ENCODE data around the gene TWNK.

TWNK gene

DNA sequence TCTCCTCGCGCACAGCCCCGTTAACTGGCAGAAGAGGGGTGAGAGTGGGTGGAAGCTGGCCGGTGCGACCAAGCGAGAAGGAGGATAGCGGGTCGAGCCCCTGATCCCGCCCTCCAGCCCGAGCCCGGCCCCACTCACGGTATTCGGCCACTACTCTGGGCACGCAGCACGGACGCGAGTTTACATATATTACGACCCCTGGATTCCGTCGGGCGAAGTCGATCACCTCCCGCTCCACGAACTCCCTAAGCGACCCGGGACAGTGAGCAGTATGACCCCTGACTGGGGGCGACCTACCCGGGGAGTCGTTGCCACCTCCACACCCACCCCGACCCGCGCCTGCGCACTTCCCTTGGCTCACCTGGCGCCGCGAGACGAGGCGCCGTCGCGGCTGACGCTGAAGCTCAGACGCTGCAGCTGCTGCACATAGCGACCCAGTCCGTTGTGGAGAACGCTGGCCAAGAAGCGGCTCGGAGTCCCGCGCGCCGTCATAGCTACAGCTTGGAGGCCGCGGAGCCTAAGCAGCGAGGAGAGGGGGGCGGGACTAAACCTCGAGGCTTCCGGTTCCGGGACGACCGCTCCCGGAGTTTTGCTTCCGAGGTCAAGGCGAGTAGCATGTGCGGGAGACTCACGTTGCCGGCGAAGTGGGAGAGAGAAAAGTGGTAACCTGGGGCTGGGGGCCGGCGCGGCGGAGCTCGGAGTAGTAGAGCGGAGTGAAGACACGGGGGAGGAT, at the start of gene TWNK, which contains the start of gene MRPL43:
Gene TWNK (plus strand): TSS at position 592 of the 733 bp plus-strand sequence. CDS start 668 bp downstream, outside the sequence.
Gene MRPL43 (minus strand): TSS at position 546 of the 733 bp plus-strand sequence. CDS start 54 bp downstream, at position 492.
- peak; percentile 80 for DNase-seq (ENCODE audit: low read depth, low spot score)

DNA sequence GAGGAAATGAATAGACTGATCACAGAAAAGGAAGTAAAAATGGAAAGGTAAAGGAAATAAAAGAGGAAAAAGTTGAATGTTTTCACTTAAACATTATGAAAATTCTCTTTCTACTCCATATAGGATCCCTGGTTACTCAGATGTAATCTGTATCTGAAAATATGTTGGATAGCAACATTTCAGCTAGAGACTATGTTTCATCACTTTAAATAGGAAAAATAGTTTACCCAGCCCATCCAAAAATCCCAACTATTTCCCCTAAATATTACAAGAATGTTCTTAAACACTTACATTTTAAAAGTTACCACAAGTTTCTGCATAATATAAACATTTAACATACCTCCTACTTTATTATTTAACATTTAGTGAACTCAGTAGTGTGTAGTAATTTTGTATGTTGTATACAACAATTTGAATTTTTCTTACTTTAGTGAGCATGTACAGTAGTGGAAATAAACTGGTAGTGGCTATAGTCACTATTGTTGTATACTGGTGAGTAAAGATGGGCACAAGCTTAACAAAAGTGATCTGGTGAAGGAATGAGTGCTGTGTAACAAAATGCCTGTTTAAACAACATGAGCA, 47.5 kb upstream of the TWNK start:
- DNase-seq (ENCODE audit: low read depth, low spot score), result no peak

DNA sequence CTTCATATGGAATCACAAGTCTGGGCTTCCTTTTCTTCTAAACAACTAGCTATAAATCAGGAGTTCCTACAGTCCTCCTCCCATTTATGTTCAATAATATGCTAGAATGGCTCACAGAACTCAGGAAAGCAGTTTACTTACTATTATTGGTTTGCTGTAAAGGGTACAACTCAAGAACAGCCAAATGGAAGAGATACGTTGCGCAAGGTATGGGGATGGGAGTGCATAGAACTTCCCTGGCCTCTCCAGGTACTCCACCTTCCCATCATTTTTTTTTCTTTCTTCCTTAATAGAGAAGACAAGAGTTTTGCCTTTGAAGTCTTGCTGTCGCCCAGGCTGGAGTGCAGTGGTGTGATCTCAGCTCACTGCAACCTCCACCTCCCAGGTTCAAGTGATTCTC, 45.1 kb upstream of the TWNK start:
- no peak for DNase-seq (ENCODE audit: low read depth, low spot score)

DNA sequence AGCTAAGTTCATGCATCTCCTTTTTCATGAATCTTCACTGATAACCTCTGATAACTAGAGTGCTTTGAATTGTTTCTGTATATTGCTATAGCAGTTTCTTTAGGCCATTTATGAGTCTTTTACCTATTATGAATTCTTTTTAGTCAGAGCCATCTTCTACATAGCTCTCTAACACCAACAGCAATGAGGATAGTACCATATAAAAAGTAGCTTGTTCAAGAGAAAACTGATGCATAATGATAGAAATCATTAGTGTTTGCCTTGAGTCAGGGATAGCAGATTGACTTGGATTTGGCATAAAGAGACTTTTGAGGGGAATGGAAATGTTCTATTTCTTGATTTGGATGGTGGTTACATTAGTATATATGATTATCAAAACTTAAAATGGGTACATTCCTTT, 43.8 kb upstream of the TWNK start:
- DNase-seq (ENCODE audit: low read depth, low spot score), result no peak

DNA sequence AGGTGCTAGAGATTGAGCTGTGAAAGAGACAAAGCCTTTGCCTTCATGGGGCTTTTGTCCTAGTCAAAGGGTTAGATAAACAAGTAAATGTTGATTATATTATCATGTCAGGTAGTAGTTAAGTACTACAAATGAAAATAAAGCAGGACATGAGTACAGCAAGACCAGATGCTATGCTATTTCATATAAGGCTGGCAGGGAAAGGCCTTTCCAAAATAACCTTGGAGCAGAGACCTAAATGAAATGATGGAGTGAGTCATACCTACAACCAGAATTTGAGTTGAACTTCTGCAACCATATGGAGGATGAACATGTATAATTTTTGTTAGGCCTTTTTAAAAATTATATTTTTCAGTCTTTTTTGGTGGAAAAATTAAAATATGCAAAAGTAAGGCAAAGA, 41.6 kb upstream of the TWNK start:
- DNase-seq (ENCODE audit: low read depth, low spot score), result no peak

DNA sequence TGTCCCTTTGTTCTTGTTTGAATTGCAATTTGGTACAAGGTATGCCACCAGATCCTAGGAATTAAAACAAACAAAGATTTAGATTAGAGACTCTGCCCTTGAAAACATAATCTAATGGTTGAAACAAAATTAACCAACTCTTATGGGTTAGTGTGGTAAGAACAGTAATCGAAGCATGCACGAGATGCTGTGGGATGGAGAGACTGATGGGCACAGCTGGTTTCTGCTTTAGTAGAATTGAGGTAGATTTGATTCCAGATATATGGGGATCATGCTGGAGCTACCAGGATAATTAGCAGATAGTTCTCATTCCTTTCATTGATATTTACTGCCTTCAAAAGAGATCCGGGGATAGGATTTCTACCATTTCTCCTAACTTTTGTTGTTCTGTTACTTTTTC, 38.4 kb upstream of the TWNK start:
- no peak for DNase-seq (ENCODE audit: low read depth, low spot score)

DNA sequence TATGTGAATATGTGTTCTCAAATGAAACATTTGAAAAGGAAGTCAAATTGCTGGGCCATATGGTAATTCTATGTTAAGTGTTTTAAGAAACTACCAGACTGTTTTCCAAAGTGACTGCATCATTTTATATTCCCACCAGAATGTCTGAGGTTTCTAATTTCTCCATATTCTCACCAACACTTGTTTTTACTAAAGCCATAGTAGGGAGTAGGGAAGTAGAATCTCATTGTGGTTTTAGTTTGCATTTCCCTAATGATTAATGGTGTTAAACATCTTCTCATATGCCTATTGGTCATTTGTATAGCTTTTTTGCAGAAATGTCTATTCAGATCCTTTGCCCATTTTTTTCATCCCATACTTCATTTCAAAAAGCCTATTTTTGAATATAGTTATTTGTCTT, 27.1 kb upstream of the TWNK start:
- no peak for DNase-seq (ENCODE audit: low read depth, low spot score)

DNA sequence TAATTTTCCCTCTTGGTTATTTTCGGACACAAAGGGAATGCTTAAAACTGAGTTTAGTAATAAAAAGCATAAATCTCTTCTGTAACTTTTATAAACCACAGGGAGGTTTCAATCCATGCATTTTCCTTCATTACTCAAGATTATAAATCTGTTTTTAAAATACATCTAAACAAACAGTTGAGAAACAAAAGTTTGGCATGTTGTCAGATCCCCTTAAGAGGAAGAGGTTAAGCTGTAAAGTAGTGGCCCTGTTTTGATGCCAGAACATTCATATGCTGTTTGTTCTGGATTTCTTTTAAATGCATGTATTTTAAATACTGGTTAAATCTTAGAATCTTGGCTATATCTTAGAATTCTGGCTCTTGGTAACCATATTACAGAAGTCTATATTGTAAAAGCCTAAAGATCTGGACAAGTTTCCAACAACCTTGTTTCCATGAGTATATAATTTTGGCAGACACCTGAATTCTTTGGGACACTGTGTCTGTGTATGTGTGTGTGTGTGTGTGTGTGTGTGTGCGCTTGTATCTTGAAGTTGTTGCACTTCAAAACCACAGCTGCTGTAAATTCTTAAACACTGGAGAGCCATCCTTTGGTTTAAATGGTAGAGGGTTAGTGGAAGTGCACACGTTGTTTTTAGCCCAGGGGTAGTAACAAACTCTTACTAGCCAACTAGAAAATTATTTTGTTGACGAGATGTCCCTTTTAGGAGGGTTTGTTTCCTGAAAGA, 24.8 kb upstream of the TWNK start:
- no peak for DNase-seq (ENCODE audit: low read depth, low spot score)

DNA sequence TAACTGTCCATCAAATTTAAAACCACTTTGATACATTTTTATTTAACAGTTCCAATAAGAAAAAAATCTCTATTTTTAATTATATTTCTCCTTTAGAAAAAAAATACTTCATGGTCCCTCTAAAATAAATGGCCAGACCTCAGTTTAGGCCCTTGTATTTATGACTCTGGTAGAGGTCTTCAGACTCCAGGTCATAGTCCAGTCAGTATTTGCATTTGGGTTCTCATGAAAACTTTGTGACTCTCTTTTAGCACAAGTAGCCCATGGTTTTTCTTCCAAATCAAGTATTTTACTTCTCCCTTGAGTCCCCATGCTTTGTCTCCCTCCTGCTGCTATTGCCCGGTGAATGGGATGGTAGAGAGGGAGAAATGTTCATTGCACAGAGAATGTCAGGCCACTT, 23.5 kb upstream of the TWNK start:
- no peak for DNase-seq (ENCODE audit: low read depth, low spot score)

DNA sequence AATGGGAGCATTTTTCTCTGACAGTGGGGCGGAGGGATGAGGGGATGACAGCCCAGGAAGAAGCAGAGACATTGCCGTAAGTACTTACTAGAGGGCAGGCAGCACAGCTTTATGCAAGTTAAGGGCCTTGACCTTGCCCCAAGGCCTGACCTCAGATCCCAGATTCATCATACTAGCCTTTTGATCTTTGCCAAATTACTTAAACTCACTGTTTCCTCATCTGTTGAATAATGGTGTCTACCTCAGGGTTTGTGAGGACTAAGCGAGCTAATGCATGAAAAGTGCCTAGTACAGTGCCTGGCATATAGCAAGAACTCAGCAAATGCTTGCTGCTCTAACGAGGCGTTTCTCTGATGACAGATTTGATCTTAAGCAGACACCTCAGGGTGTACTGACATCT, 21.5 kb upstream of the TWNK start:
- DNase-seq (ENCODE audit: low read depth, low spot score), result no peak

DNA sequence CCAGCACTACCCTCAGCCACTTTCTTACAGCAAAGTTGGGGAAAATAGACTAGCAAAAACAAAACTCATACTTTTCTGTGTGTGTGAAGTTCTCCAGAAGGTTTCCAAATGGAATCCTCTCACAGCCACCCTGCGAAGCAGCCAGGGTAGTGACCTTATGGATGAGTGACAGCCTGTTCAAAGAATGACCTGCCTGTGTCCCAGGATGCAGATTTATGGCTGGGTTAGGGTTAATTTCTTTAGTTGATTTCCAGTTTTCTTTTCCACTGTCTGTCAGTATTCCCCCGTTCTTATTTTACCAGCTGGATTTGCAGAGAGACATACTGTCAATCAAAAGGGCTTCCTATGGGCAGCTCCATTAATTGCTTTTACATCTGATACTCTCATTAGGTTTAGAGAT, 20.5 kb upstream of the TWNK start:
- DNase-seq (ENCODE audit: low read depth, low spot score), result no peak

DNA sequence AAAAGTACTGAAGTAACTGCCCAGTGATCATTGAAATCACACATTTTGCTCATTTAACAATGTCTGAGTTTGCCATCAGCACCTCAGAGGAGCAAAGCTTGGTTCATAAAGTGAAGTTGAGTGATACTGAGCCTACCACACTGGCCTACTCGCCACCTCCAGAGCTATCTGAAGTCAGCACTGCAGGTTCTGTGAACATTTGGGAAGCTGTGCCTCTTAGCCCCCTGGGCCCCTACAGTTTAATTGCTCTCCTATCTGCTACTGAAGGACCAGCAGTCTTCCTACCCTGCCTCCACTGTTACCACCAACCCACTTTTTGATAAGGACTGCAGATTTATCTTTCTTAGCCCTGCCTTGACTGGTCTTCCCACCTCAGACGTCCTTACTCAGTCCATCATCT, 20.0 kb upstream of the TWNK start:
- DNase-seq (ENCODE audit: low read depth, low spot score), result no peak

DNA sequence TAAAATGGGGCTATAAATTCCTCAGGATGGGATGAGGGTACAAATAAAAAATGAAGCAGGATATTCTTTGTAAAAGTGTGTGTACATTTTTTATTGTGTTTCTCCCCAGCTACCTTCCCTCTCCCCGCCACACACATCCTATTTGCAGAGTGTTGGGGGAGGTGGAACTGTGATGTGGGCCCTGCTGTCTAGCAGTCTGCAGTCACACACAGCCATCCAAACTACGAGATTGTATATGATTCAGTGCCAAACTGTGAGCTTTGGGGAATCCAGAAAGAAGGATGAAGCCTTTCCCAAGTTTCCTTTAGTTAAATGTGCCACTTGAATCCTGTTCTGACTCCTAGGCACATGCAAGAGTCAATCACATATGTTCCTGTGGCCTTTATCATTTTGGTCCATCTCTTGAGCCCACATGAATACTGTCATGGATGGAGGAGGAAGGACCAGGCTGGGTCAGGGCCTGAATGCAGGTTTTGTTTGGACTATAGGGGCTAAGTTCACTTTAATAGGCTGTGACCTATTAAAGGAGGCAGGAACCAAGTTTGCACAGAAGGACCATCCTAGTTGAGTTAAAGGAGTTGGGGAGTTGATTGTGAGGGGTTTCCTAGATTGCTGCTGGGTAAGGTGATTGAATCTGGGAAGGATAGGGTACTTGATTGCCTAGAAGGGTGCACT, 19.1 kb upstream of the TWNK start:
- DNase-seq (ENCODE audit: low read depth, low spot score), result no peak

DNA sequence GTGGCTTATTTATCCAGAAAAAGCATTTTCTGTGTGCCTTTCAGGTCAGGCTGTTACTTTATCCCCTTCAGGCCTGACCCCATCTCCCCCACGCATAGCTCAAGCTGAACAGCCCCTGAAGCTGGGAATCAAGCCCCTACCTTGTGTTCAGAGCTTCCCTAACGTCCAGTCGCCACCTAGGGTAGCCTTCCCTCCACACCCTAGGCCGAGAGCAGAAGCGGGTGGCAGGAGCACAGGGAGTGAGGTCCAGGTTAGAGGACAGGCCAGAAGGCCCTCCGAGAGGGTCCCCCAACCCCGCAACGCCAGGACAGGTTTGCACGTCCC, 18.5 kb upstream of the TWNK start:
- DNase-seq (ENCODE audit: low read depth, low spot score), result no peak

DNA sequence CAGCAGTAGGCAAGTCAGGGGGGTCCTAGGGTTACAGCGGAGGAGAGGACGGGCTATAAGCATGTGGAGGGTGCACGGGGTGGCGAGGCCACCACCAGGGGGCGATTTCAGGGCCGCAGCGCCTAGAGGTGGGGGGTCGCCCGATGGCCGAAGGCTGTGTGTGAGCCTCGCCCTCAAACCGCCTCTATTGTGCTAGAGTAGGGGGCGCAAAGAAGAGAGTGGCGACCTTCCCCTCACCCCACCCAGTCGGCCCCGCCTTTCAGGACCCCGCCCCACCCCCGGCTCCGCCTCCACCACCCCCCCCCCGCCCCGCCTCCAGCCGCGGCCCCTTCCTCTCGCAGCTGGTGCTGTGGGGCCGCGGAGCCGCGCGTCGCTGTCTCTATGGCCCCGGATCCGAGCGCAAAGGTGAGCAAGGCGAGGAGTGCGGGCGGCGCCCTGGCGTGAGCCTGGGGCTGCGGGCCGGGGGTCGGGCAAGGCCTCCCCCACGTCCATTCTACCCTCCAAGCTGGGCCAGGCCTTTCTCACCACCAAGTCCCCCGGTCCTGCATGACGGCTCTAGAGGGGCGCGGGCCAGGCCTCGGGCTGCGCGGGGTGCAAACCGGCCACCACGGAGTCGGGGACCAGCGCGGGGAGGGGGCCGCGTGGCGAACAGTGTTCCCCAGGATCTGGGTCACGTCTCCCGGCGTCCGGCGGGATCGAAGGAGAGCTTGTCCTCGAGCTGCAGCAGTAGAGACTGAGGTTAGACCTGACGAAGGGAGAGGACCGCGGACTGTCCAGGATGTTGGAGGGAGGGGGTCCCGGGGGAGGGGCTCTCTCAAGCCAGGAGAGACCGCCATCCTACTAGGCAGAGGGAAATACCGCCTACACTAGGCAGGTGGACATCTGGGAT, 17.9 kb upstream of the TWNK start, which contains the start of gene SEMA4G:
Gene SEMA4G (plus strand): TSS at position 318 of the 889 bp plus-strand sequence. CDS start 3,409 bp downstream, outside the sequence.
- DNase-seq (ENCODE audit: low read depth, low spot score), result no peak

DNA sequence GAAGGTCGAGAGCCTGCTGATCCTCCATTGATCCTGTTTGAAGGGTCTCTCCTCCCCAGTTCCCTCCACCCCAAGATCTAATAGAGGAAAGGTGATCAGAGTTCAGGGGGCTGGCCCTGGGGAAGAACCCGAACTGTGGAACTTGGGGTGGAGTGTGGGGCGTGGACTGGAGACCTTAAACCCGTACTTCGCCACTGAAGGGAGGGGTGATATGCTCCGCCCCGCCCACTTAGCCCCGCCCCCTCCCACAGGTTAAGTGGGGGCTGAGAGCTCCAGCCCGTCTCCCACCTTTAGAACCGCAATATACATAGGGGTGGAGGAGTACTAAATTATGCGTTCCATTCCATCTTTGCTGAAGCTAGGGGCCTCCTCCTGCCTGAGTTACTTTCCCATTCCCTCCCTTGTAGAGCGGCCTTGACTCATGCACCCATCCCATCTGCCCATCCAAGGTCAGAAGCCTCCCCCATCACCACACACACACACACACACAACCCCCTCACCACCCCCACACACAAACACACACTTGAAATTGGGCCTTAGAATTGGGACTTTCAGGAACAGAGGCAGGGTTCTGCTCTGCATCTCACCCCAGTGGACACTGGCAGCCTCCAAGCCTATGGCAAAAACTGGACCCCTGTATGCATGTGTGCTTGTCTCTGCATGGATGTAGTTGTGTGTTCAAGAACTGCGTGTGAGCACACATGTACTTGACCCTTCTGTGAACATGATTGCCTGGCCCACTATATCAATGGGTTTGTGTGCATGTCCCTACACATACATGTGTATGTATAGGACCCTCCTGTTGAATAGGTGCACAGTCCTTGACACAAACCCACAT, 17.0 kb upstream of the TWNK start:
- DNase-seq (ENCODE audit: low read depth, low spot score), result no peak

DNA sequence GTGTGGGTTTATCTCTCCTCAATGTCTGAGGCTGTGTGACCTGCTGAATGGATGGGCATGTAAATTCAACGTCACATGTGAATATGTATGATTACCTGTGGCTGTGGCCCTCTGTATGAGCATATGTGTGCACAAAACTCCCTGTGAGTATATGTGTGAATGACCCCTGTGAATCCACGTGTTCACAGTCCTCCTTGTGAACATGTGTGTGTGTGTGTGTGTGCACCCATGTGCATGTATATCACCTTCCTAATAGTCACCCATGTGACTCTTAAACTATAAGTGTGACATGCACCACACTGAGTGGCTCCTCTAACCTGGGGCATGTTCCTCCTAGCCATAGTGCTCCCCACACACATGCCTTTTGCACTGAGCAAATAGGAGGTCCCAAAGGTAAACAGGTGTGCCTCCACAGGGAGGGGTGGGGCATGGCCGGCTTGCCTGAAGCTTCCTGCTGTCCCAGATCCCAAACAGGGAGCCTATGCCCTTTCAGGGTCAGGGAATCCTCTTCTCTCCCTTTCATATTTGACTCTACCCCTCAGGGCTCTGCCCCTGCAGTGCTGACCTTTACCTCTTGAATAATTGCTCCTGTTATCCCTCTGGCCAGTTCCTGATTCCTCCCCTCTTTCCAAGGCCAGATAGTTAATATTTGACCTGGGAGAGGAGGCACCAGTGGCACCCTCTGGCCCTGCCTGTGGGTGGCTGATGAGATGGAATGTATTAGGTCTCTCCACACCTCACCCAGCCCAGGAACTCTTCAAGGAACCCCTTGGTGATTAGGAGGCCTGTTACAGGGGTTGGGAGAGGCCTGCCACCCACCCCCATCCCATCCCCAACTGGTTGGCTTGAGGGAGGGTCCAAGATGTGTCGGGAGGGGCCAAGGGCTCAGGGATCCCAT, 16.2 kb upstream of the TWNK start:
- DNase-seq (ENCODE audit: low read depth, low spot score), result no peak

DNA sequence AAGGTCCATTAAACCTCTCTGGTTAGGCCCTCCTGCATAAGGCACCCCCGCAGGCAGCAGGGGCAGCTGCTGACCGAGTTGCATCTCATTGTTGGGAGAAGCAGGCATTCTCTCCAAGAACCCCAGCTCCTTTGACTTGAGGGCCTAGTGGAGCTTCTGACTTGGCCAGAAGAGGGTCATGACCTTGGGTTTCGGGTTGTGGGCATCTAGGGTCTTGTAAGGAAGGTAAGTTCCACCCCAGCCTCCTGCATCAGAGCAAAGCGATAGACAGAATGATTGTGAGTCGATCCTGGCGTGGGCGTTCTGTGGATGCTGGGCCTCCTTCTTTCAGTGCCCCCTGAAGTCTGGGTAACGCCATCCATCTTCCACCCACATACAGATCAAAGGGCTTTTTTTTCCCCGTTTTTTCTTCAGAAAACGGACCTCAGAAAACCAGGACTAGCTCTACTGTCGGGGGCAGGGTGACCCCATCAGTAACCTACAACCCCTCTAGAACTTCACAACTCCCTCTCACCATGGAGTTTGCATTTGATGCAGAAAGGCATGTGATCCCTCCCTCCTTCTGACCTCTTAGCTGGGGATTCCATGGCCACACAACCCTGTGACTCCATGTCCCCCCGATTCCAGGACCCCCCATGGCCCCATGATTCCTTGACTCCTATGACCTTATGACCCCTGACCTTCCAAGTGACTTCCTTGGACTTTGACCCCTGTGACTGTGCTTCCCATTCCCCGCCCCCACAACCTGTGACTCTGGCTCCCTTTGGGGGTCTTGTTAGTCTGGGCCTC, 15.0 kb upstream of the TWNK start:
- no peak for DNase-seq (ENCODE audit: low read depth, low spot score)

All from activated CD4-positive, CD25-positive, alpha-beta regulatory T cell treated with anti-CD3 and anti-CD28 coated beads, Interleukin-2, amount 50 U/mL, for 16 hours (primary cell).